IMR-90 (cell line): ENCODE results near the gene SNRNP40. TPM values are rescaled to one million over a fixed set of nuclear protein-coding genes. Genes with fewer than 3 reads are reported as not detected.

Source experiments
- ATAC-seq: fragments of 200-7000 bp; cut with Tn5 transposase; 2 replicates; pipeline ENCODE4 v1.9.1; 2020; ENCODE audit warnings: low read depth, mild to moderate bottlenecking, moderate library complexity
- BruUV-seq: library from RNA; stranded (reverse); fragments of 400-500 nt; replicated peaks from 2 replicates; lab custom pipeline; 2021; lab: Mats Ljungman, UMichigan
- CTCF ChIA-PET: fragments of 300-600 bp; formaldehyde crosslinking; extraction: SDS; loops from one replicate; lab custom pipeline; 2021; ENCODE audit warnings: antibody characterized with exemption; lab: Yijun Ruan, JAX
- POLR2A ChIA-PET: fragments of 300-600 bp; sonication (Branson Sonifier 250); formaldehyde crosslinking; loops from one replicate; lab custom pipeline; 2022; ENCODE audit warnings: antibody characterized with exemption; ENCODE audit not compliant: unreplicated experiment; lab: Charles Lee
- DNase-seq: peaks from one replicate; pipeline ENCODE4 v3.0.0; 2013
- H2AFZ ChIP-seq: replicated peaks from 2 replicates; pipeline ENCODE3; 2013; ENCODE audit warnings: low read length, mild to moderate bottlenecking; ENCODE audit not compliant: poor library complexity
- H2AK5ac ChIP-seq: 2 replicates; pipeline ENCODE4 v1.6.1; 2013; ENCODE audit warnings: low read depth, low read length, inconsistent platforms
- H2AK9ac ChIP-seq: replicated peaks from 2 replicates; pipeline ENCODE3; 2013; ENCODE audit warnings: mild to moderate bottlenecking, low read depth, low read length, moderate library complexity; ENCODE audit not compliant: poor library complexity
- H2BK120ac ChIP-seq: 2 replicates; pipeline ENCODE4 v1.6.1; 2013; ENCODE audit warnings: low read depth, low read length, inconsistent platforms
- H2BK15ac ChIP-seq: 3 replicates; pipeline ENCODE4 v1.6.1; 2013; ENCODE audit warnings: low read depth, low read length, inconsistent platforms
- H2BK20ac ChIP-seq: 2 replicates; pipeline ENCODE4 v1.6.1; 2013; ENCODE audit warnings: low read depth, mild to moderate bottlenecking, inconsistent platforms, low read length, moderate library complexity
- H2BK5ac ChIP-seq: 2 replicates; pipeline ENCODE4 v1.6.1; 2013; ENCODE audit warnings: mild to moderate bottlenecking, low read depth, low read length, inconsistent platforms; ENCODE audit not compliant: poor library complexity, severe bottlenecking
- H3K14ac ChIP-seq: replicated peaks from 2 replicates; pipeline ENCODE4 v1.6.1; 2013; ENCODE audit warnings: low read depth, low read length, inconsistent platforms
- H3K18ac ChIP-seq: 2 replicates; pipeline ENCODE4 v1.6.1; 2013; ENCODE audit warnings: low read depth, low read length, control low read depth
- H3K23ac ChIP-seq: 2 replicates; pipeline ENCODE4 v1.6.1; 2013; ENCODE audit warnings: low read depth, low read length, inconsistent platforms
- H3K27ac ChIP-seq: 2 replicates; pipeline ENCODE4 v1.5.1; 2013; ENCODE audit warnings: mild to moderate bottlenecking, control low read depth, low read length; ENCODE audit not compliant: insufficient read depth
- H3K27me3 ChIP-seq: 2 replicates; pipeline ENCODE4 v1.6.1; 2013; ENCODE audit warnings: low read length; ENCODE audit not compliant: control insufficient read depth, insufficient read depth
- H3K36me3 ChIP-seq: 2 replicates; pipeline ENCODE4 v1.6.1; 2013; ENCODE audit warnings: low read length, mixed read lengths; ENCODE audit not compliant: control insufficient read depth, insufficient read depth
- H3K4ac ChIP-seq: 2 replicates; pipeline ENCODE4 v1.6.1; 2013; ENCODE audit warnings: low read depth, low read length, inconsistent platforms
- H3K4me1 ChIP-seq: 2 replicates; pipeline ENCODE4 v1.6.1; 2013; ENCODE audit warnings: low read length, mixed read lengths; ENCODE audit not compliant: control insufficient read depth, insufficient read depth
- H3K4me2 ChIP-seq: 2 replicates; pipeline ENCODE4 v1.6.1; 2013; ENCODE audit warnings: low read depth, mild to moderate bottlenecking, control low read depth, low read length, moderate library complexity
- H3K4me3 ChIP-seq: 2 replicates; pipeline ENCODE4 v1.5.1; 2013; ENCODE audit warnings: low read depth, mild to moderate bottlenecking, control low read depth, low read length, moderate library complexity; ENCODE audit not compliant: insufficient read depth
- H3K56ac ChIP-seq: 2 replicates; pipeline ENCODE4 v1.6.1; 2013; ENCODE audit warnings: low read length, inconsistent platforms; ENCODE audit not compliant: insufficient read depth; ENCODE audit errors: extremely low read depth
- H3K79me1 ChIP-seq, 2 experiments: 2 replicates each; pipeline ENCODE4 v1.6.1; 2013; ENCODE audit warnings: low read length in 2 of 2, inconsistent platforms in 1 of 2, low read depth in 1 of 2
- H3K9ac ChIP-seq: 2 replicates; pipeline ENCODE4 v1.6.1; 2013; ENCODE audit warnings: low read depth, low read length, control low read depth
- H3K9me1 ChIP-seq: 2 replicates; pipeline ENCODE4 v1.6.1; 2013; ENCODE audit warnings: low read length, inconsistent platforms; ENCODE audit not compliant: insufficient read depth
- H3K9me3 ChIP-seq: 2 replicates; pipeline ENCODE4 v1.6.1; 2013; ENCODE audit warnings: low read length; ENCODE audit not compliant: control insufficient read depth, insufficient read depth
- H4K20me1 ChIP-seq: 2 replicates; pipeline ENCODE4 v1.6.1; 2013; ENCODE audit warnings: low read length, inconsistent platforms; ENCODE audit not compliant: insufficient read depth
- H4K5ac ChIP-seq: 2 replicates; pipeline ENCODE4 v1.6.1; 2013; ENCODE audit warnings: mild to moderate bottlenecking, low read depth, low read length, control low read depth
- H4K8ac ChIP-seq, 2 experiments: 2 replicates each; pipeline ENCODE4 v1.6.1; 2013; ENCODE audit warnings: low read depth in 2 of 2, low read length in 2 of 2, control low read depth in 1 of 2, inconsistent platforms in 1 of 2
- H4K91ac ChIP-seq: 2 replicates; pipeline ENCODE4 v1.6.1; 2013; ENCODE audit warnings: low read depth, low read length, inconsistent platforms; ENCODE audit not compliant: insufficient read depth
- BHLHE40 ChIP-seq: fragments of 150-350 bp; IDR thresholded peaks from 2 replicates; pipeline ENCODE4 v1.6.1; 2016; ENCODE audit warnings: mild to moderate bottlenecking, low read depth, low read length
- FOS ChIP-seq: fragments of 150-350 bp; IDR thresholded peaks from 2 replicates; pipeline ENCODE4 v1.6.1; 2016; ENCODE audit warnings: low read depth, low read length
- RFX5 ChIP-seq: IDR thresholded peaks from 2 replicates; pipeline ENCODE4 v1.8.0; 2012; ENCODE audit warnings: low read depth, mild to moderate bottlenecking, low read length, moderate library complexity
- dilution Hi-C: fragments of 300-500 bp; cut with HindIII; formaldehyde crosslinking; loops from one replicate; pipeline ENCODE4 v1.14.3; 2018; ENCODE audit warnings: low sequenced_read_pairs; ENCODE audit not compliant: unreplicated experiment
- in situ Hi-C: fragments of 300-500 bp; cut with MboI; formaldehyde crosslinking; loops from 3 replicates; pipeline ENCODE4 v1.14.3; 2019; ENCODE audit warnings: low sequenced_read_pairs, inconsistent platforms, mixed read lengths
- intact Hi-C: fragments of 100-400 bp; cut with micrococcal nuclease; formaldehyde crosslinking; loops from 2 replicates; pipeline ENCODE4 v1.10.0; 2022
- polyA plus RNA-seq, 3 experiments: library from polyadenylated mRNA; depleted of rRNA; stranded (reverse); fragments of >200 nt; gene quantifications; 2 replicates each; pipeline ENCODE4 v1.2.3, GENCODE V29; 2012; ENCODE audit warnings: low replicate concordance in 1 of 3
- total RNA-seq: library from RNA; depleted of rRNA; stranded (reverse); fragments of >200 nt; gene quantifications from 2 replicates; pipeline ENCODE4 v1.2.3, GENCODE V29; 2012

SNRNP40 gene
- total and polyA plus RNA-seq, 2 of the 4 experiments (the other 2 are of a cell fraction) = 52.3 to 178 TPM

DNA sequence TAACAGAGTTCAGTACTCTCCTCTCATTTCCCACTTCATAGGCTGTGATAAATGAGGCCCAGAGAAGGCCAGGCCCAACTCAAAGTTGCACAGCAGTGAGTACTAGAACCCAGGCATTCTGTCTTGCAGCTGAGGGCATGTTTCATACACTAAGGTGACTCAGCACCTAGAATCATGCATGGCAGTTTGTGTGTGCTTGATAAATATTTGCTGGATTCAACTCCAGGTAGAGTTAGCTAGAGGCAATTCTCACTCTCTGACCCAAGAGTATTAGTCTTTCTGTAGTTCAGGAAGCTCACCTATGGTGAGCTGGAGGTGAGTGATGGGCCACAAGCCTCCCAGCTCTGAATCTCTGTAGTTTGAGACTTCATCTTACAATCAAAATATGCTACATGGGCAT lies 67.6 kb downstream of the SNRNP40 start:
- no peak overlapping the region for H3K27ac ChIP-seq
- H3K23ac ChIP-seq = no peak overlapping the region
- dilution Hi-C loops (no loop called here), in situ Hi-C loops (no loop called here), intact Hi-C loops (no loop called here)
- no peak overlapping the region for H3K4ac ChIP-seq
- no peak overlapping the region for H2BK120ac ChIP-seq
- H2BK15ac ChIP-seq = no peak overlapping the region
- no peak overlapping the region for H2BK20ac ChIP-seq
- H4K91ac ChIP-seq = no peak overlapping the region
- no peaks in the 10 kb centered on the region for H3K4me1 ChIP-seq
- H3K14ac ChIP-seq = no peak overlapping the region
- ATAC-seq (no peak), DNase-seq (no peak)
- H3K27me3 ChIP-seq = peaks cover 29% of the 10 kb centered on the region
- H4K8ac ChIP-seq = no peak overlapping the region
- H3K56ac ChIP-seq = no peak overlapping the region
- no peak overlapping the region for H3K9ac ChIP-seq
- H4K5ac ChIP-seq = no peak overlapping the region
- H3K18ac ChIP-seq = no peak overlapping the region
- no peaks in the 10 kb centered on the region for H4K20me1 ChIP-seq
- no peak overlapping the region for H3K4me2 ChIP-seq
- POLR2A ChIA-PET = no interaction called here
- no peaks in the 10 kb centered on the region for H3K9me1 ChIP-seq
- H2AK5ac ChIP-seq = no peak overlapping the region
- CTCF ChIA-PET = no interaction called here
- TF ChIP-seq RFX5 = no peak
- TF ChIP-seq BHLHE40 = no peak
- no peak for TF ChIP-seq FOS
- no peaks in the 10 kb centered on the region for H3K79me1 ChIP-seq
- BruUV-seq = no TSS peak
- no peaks in the 10 kb centered on the region for H3K36me3 ChIP-seq
- H2BK5ac ChIP-seq = no peak overlapping the region
- H2AK9ac ChIP-seq = no peak overlapping the region
- H3K4me3 ChIP-seq = no peak overlapping the region
- H2AFZ ChIP-seq = no peak overlapping the region
- H3K9me3 ChIP-seq = no peaks in the 10 kb centered on the region
